ENCODE data around the gene RASGEF1C. TPM values are rescaled to one million over a fixed set of nuclear protein-coding genes. Genes with fewer than 3 reads are reported as not detected.

RASGEF1C gene
- total and polyA plus RNA-seq, 2 of the 13 experiments (the other 11 are each of a cell fraction or from before 2014, with no cell fraction given) = not detected

DNA sequence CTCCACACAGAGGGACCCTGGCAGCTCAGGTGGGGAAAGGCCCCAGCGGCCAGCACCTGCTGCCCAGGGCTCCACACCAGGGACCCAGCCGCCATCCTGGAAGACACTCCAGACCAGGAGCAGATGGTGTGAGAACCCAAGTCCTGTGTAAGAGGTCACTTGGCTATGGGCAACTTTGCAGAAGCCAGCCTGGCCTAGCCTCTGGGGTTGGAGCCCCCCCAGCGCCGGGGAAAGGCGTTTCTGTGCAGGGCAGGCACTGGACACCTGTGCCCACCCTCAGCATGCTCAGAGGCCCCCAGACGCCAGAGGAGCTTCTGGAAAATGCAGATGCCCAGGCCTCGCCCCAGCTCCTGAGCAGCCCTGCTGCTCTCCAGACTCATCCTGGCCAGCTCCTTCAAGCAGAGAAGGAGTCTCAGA is 34.0 kb downstream of the RASGEF1C start (continued):
- TF ChIP-seq, protein P1, sequence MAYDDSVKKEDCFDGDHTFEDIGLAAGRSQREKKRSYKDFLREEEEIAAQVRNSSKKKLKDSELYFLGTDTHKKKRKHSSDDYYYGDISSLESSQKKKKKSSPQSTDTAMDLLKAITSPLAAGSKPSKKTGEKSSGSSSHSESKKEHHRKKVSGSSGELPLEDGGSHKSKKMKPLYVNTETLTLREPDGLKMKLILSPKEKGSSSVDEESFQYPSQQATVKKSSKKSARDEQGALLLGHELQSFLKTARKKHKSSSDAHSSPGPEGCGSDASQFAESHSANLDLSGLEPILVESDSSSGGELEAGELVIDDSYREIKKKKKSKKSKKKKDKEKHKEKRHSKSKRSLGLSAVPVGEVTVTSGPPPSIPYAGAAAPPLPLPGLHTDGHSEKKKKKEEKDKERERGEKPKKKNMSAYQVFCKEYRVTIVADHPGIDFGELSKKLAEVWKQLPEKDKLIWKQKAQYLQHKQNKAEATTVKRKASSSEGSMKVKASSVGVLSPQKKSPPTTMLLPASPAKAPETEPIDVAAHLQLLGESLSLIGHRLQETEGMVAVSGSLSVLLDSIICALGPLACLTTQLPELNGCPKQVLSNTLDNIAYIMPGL (CRISPR knock-in tag; IDR thresholded peaks at IDR 0.05; ENCODE audit: borderline replicate concordance in 1 of 2, low read depth in 1 of 2) = no peak
- TF ChIP-seq TOE1 (CRISPR knock-in tag; IDR thresholded peaks at IDR 0.05) = no peak
- TF ChIP-seq ZNF20 (CRISPR knock-in tag; IDR thresholded peaks at IDR 0.05) = no peak
- no peak for TF ChIP-seq ZFP90 (CRISPR knock-in tag; IDR thresholded peaks at IDR 0.05; ENCODE audit: borderline replicate concordance)

DNA sequence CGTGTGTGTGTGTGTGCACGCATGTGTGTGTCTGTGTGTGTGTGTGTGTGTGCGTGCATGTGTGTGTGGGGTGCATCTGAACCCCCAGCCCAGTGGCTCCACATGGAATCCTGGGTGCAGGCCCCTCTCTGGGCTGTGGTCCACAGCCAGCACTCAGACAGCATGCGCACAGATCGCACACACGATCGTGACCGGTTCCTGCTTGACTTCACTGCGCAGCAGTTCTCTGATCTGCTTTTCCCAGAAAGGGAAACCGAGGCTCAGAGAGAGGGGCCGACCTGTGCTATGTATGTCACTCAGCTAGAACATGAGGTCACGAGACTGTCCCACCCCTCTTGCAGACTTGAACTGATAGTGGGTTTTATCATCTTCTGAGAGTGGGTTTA is 34.4 kb downstream of the RASGEF1C start:
- no peaks in the 10 kb centered on the region for H3K36me3 ChIP-seq (replicated peaks in 1 of 2; ENCODE audit: control insufficient read depth in 1 of 2, insufficient read depth in 2 of 2, low read length in 2 of 2)
- no peaks in the 10 kb centered on the region for H3K9me3 ChIP-seq (ENCODE audit: low read length)
- 50% methylated on average over 1 of the region's 12 CpGs for WGBS (ENCODE audit: low lambda C conversion rate)
- no peak for DNase-seq (ENCODE audit: low spot score)
- BruUV-seq (replicated peaks) = no TSS peak
- H2AFZ ChIP-seq (ENCODE audit: low read length) = no peak overlapping the region
- CTCF ChIA-PET (ENCODE audit: low intra/inter-chr PET ratio, low total read pairs) = no interaction called here
- peaks cover 3 to 35% of the 10 kb centered on the region in 2 experiments; a peak in 4 of 5 replicates for H3K27me3 ChIP-seq (ENCODE audit: control insufficient read depth in 1 of 2, insufficient read depth in 2 of 2, low read length in 2 of 2)
- no peak overlapping the region for H3K4me3 ChIP-seq (replicated peaks in 1 of 3; ENCODE audit: insufficient read depth in 1 of 3, low read depth in 2 of 3, low read length in 3 of 3)
- ATAC-seq = no peak
- FAIRE-seq = no peak
- TF ChIP-seq NCOA5 (CRISPR knock-in tag; IDR thresholded peaks at IDR 0.05) (no peak), ARID2 (CRISPR knock-in tag; IDR thresholded peaks at IDR 0.05; ENCODE audit: borderline replicate concordance) (no peak)
- H4K20me1 ChIP-seq (ENCODE audit: insufficient read depth, low read length) = no peaks in the 10 kb centered on the region
- intact Hi-C loops (cut with micrococcal nuclease; ENCODE audit: unreplicated experiment) (no loop called here), in situ Hi-C loops (cut with HindIII; ENCODE audit: extremely low pct_ligation_motif_present, low pct_unique_long_range_greater_than_20kb) (no loop called here)
- POLR2A ChIA-PET = no interaction called here
- H3K4me1 ChIP-seq (ENCODE audit: insufficient read depth, low read length) = peaks cover 33% of the 10 kb centered on the region
- H3K79me2 ChIP-seq (ENCODE audit: insufficient read depth, low read length) = no peaks in the 10 kb centered on the region
- no peak overlapping the region for H3K4me2 ChIP-seq (ENCODE audit: low read depth, low read length)
- H3K27ac ChIP-seq (ENCODE audit: extremely low read length, insufficient read depth, low read length) = no peak overlapping the region
- no peak overlapping the region for H3K9ac ChIP-seq (ENCODE audit: insufficient read depth, low read depth, low read length)
